ENCODE results near the gene SLX4IP.
"Not testable (repeated sequence)": the region's sequence is repeated elsewhere in the genome, so short reads cannot be mapped to it uniquely, and the experiment has no call there.

Gene SLX4IP

GRCh38 chr20:10611357-10611756, 176.3 kb downstream of the SLX4IP start:
- no peak for DNase-seq (ENCODE audit: low read depth)
- H3K4me3 ChIP-seq (ENCODE audit: low read depth, low read length) = no peak overlapping the region
- TF ChIP-seq CTCF (IDR thresholded peaks at IDR 0.05; ENCODE audit: control insufficient read depth, extremely low read depth, insufficient read depth) = peak; percentile 40

GRCh38 chr20:10613426-10613825, 178.3 kb downstream of the SLX4IP start:
- DNase-seq (ENCODE audit: low read depth) = not testable (repeated sequence)

GRCh38 chr20:10613911-10614310, 178.8 kb downstream of the SLX4IP start:
- no peak for TF ChIP-seq CTCF (IDR thresholded peaks at IDR 0.05; ENCODE audit: control insufficient read depth, extremely low read depth, insufficient read depth)
- H3K4me3 ChIP-seq (ENCODE audit: low read depth, low read length) = no peak overlapping the region
- no peak for DNase-seq (ENCODE audit: low read depth)

More at GRCh38 chr20:10613426-10613825, 178.3 kb downstream of the SLX4IP start:
- H3K4me3 ChIP-seq (ENCODE audit: low read depth, low read length) = not testable (repeated sequence)

GRCh38 chr20:10616212-10616611, 181.1 kb downstream of the SLX4IP start:
- DNase-seq (ENCODE audit: low read depth) = no peak
- TF ChIP-seq CTCF (IDR thresholded peaks at IDR 0.05; ENCODE audit: control insufficient read depth, extremely low read depth, insufficient read depth) = no peak

GRCh38 chr20:10617549-10618133, 182.5 kb downstream of the SLX4IP start:
- DNase-seq (ENCODE audit: low read depth); H3K4me3 ChIP-seq (ENCODE audit: low read depth, low read length): not testable (repeated sequence)

More at GRCh38 chr20:10616212-10616611, 181.1 kb downstream of the SLX4IP start:
- H3K4me3 ChIP-seq (ENCODE audit: low read depth, low read length) = no peak overlapping the region

GRCh38 chr20:10618611-10619245, 183.6 kb downstream of the SLX4IP start:
- TF ChIP-seq CTCF (IDR thresholded peaks at IDR 0.05; ENCODE audit: control insufficient read depth, extremely low read depth, insufficient read depth) = no peak
- no peak for DNase-seq (ENCODE audit: low read depth)
- no peak overlapping the region for H3K4me3 ChIP-seq (ENCODE audit: low read depth, low read length)

GRCh38 chr20:10619427-10619826, 184.3 kb downstream of the SLX4IP start:
- DNase-seq (ENCODE audit: low read depth) = no peak
- H3K4me3 ChIP-seq (ENCODE audit: low read depth, low read length) = no peak overlapping the region
- TF ChIP-seq CTCF (IDR thresholded peaks at IDR 0.05; ENCODE audit: control insufficient read depth, extremely low read depth, insufficient read depth) = no peak

- H3K4me3 ChIP-seq (ENCODE audit: low read depth, low read length) = no peak overlapping the region
- DNase-seq (ENCODE audit: low read depth) = no peak
- no peak for TF ChIP-seq CTCF (IDR thresholded peaks at IDR 0.05; ENCODE audit: control insufficient read depth, extremely low read depth, insufficient read depth)
Observed at GRCh38 chr20:10621149-10621548, 186.0 kb downstream of the SLX4IP start.

All from LNCaP clone FGC (cell line).